ENCODE results near the gene BAAT.

The BAAT gene

DNA sequence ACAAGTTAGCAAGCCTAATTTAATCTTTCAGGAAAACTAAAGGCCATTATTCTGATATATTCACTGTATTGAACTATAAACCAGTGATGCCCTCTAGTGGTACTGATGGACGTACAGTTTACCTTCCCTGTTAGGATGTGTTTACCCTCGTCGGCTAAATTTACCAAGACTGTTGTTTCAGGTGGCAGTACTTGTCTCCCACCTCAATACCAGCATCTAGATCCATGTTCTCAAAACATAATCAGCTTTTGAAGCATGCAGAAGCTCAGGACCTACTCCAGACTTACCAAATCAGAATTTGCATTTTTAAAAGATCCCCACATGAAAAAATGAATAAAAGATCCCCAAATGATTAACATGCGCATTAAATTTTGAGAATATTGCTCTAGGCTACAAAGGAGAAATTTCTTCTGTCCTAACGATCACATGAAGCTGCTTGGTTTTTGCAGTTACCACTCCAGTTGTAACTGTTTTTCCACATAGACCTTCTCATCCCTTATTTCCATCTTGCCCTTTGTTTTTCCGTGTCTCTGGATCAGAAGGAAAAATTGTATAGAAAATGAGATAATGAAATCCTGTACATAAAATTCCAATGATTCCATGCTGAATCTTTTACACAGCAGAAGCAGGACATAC lies 3.2 kb upstream of the BAAT start (continued):
- TF ChIP-seq, protein P1, sequence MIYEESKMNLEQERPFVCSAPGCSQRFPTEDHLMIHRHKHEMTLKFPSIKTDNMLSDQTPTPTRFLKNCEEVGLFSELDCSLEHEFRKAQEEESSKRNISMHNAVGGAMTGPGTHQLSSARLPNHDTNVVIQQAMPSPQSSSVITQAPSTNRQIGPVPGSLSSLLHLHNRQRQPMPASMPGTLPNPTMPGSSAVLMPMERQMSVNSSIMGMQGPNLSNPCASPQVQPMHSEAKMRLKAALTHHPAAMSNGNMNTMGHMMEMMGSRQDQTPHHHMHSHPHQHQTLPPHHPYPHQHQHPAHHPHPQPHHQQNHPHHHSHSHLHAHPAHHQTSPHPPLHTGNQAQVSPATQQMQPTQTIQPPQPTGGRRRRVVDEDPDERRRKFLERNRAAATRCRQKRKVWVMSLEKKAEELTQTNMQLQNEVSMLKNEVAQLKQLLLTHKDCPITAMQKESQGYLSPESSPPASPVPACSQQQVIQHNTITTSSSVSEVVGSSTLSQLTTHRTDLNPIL (CRISPR knock-in tag; IDR thresholded peaks at IDR 0.05; ENCODE audit: low read depth) = no peak

DNA sequence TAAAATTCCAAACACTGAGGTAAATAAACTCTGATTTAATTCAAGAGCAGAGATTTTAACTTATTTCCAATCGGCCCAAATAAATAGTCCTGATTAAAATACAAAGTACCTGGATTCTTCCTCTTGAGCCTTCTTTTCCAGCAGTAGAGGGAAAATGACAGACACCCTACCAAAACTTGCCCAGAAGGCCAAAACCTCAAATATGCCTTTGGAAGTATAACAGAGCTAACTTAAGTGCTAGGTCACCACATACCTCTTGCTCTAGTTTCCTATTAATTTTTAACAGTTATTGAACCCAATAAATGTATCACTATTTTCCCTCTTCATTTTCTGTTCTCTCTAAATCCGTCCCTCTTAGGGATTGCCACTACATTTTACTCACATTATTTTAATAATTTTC lies 1.4 kb downstream of the BAAT start:
- TF ChIP-seq, protein P1 (CRISPR knock-in tag; IDR thresholded peaks at IDR 0.05; ENCODE audit: low read depth) = no peak
- TF ChIP-seq ZNF70 (CRISPR knock-in tag; IDR thresholded peaks at IDR 0.05) (no peak), ISL1 (CRISPR knock-in tag; IDR thresholded peaks at IDR 0.05) (no peak), OSR1 (CRISPR knock-in tag; IDR thresholded peaks at IDR 0.05) (no peak), PPARA (CRISPR knock-in tag; IDR thresholded peaks at IDR 0.05; ENCODE audit: borderline replicate concordance) (no peak)
- ATAC-seq = no peak

DNA sequence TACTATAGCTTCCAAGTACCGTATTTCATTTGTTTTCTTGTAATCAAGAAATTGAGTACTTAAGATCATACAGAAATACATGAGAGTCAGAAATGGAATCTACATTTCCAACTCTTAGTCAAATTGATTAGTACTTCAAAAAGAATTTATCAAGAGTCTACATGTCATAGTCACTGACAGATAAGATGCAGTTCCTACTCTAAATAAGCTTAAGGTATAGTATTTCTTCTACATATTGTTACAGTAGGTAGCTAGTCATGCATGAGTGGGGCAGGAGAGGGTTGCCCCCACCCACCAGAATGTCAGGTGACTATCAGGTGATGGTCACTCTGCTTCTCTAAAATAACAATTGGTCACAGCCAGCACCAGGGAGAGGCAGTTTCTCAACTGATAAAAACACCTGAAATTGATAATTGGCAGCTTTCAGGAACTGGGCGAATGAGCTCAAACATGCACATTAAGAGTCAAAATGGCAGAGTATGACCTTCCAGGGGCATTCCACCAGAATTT lies 2.9 kb downstream of the BAAT start:
- no peak for ATAC-seq
- TF ChIP-seq, protein P2, sequence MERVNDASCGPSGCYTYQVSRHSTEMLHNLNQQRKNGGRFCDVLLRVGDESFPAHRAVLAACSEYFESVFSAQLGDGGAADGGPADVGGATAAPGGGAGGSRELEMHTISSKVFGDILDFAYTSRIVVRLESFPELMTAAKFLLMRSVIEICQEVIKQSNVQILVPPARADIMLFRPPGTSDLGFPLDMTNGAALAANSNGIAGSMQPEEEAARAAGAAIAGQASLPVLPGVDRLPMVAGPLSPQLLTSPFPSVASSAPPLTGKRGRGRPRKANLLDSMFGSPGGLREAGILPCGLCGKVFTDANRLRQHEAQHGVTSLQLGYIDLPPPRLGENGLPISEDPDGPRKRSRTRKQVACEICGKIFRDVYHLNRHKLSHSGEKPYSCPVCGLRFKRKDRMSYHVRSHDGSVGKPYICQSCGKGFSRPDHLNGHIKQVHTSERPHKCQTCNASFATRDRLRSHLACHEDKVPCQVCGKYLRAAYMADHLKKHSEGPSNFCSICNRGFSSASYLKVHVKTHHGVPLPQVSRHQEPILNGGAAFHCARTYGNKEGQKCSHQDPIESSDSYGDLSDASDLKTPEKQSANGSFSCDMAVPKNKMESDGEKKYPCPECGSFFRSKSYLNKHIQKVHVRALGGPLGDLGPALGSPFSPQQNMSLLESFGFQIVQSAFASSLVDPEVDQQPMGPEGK (CRISPR knock-in tag; IDR thresholded peaks at IDR 0.05; ENCODE audit: borderline replicate concordance) = no peak
- TF ChIP-seq OSR1 (CRISPR knock-in tag; IDR thresholded peaks at IDR 0.05) = no peak
- no peak for TF ChIP-seq PPARA (CRISPR knock-in tag; IDR thresholded peaks at IDR 0.05; ENCODE audit: borderline replicate concordance)
- TF ChIP-seq TCF4 (CRISPR knock-in tag; IDR thresholded peaks at IDR 0.05; ENCODE audit: borderline replicate concordance) = no peak

DNA sequence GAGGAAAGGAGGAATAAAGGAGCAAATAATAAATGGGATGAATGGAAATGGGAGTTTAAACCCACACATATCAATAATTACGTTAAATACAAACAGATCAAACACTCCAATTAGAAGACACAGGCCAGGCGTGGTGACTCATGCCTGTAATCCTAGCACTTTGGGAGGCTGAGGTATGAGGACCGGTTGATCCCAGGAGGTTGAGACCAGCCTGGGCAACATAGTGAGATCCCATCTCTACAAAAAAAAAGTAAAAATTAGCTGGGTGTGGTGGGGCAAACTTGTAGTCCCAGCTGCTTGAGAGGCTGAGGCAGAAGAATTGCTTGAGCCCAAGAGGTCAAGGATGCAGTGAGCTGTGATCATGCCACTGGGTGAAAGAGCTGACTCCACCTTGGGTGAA lies 3.7 kb downstream of the BAAT start:
- TF ChIP-seq ZNF8 (CRISPR knock-in tag; IDR thresholded peaks at IDR 0.05) (no peak), ZFP30 (CRISPR knock-in tag; IDR thresholded peaks at IDR 0.05) (no peak), OSR1 (CRISPR knock-in tag; IDR thresholded peaks at IDR 0.05) (no peak), CSDC2 (CRISPR knock-in tag; IDR thresholded peaks at IDR 0.05) (no peak), ISL1 (CRISPR knock-in tag; IDR thresholded peaks at IDR 0.05) (no peak), ZNF70 (CRISPR knock-in tag; IDR thresholded peaks at IDR 0.05) (no peak), ZNF565 (CRISPR knock-in tag; conservative IDR thresholded peaks at IDR 0.05; ENCODE audit: low read depth) (no peak), TCF4 (CRISPR knock-in tag; IDR thresholded peaks at IDR 0.05; ENCODE audit: borderline replicate concordance) (no peak)
- ATAC-seq = no peak

DNA sequence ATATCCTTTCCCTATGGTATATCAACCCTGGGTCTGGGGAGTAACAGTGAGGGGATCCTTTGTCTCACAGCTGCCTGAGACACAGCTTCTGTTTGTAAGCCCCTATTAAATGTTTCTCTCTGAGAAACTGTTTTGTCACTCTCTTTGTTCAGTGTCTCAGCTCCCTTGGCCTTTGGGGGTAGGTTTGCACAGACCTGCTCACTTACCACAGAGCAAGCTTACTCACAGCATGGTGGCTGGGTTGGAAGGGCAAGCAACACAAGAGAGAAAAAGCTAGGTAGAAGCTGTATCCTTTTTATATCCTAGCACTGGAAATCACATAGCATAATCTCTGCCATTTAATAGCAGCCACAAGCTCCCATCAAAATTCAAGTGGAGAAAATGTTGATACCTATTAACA lies 4.5 kb downstream of the BAAT start:
- no peak for ATAC-seq
- TF ChIP-seq ZFP30 (CRISPR knock-in tag; IDR thresholded peaks at IDR 0.05) (no peak), GLIS3 (CRISPR knock-in tag; IDR thresholded peaks at IDR 0.05) (no peak), ZFP3 (CRISPR knock-in tag; IDR thresholded peaks at IDR 0.05) (no peak), ZNF70 (CRISPR knock-in tag; IDR thresholded peaks at IDR 0.05) (no peak), TOX (CRISPR knock-in tag; IDR thresholded peaks at IDR 0.05; ENCODE audit: borderline replicate concordance) (no peak), ARNTL (CRISPR knock-in tag; IDR thresholded peaks at IDR 0.05; ENCODE audit: borderline replicate concordance, low read depth) (no peak), ZC3H10 (CRISPR knock-in tag; IDR thresholded peaks at IDR 0.05) (no peak), TCF4 (CRISPR knock-in tag; IDR thresholded peaks at IDR 0.05; ENCODE audit: borderline replicate concordance) (no peak), ZNF8 (CRISPR knock-in tag; IDR thresholded peaks at IDR 0.05) (no peak), BACH2 (CRISPR knock-in tag; IDR thresholded peaks at IDR 0.05; ENCODE audit: borderline replicate concordance) (no peak), PPARA (CRISPR knock-in tag; IDR thresholded peaks at IDR 0.05; ENCODE audit: borderline replicate concordance) (no peak), OSR1 (CRISPR knock-in tag; IDR thresholded peaks at IDR 0.05) (no peak), RARB (CRISPR knock-in tag; IDR thresholded peaks at IDR 0.05) (no peak)
- TF ChIP-seq, protein P3, sequence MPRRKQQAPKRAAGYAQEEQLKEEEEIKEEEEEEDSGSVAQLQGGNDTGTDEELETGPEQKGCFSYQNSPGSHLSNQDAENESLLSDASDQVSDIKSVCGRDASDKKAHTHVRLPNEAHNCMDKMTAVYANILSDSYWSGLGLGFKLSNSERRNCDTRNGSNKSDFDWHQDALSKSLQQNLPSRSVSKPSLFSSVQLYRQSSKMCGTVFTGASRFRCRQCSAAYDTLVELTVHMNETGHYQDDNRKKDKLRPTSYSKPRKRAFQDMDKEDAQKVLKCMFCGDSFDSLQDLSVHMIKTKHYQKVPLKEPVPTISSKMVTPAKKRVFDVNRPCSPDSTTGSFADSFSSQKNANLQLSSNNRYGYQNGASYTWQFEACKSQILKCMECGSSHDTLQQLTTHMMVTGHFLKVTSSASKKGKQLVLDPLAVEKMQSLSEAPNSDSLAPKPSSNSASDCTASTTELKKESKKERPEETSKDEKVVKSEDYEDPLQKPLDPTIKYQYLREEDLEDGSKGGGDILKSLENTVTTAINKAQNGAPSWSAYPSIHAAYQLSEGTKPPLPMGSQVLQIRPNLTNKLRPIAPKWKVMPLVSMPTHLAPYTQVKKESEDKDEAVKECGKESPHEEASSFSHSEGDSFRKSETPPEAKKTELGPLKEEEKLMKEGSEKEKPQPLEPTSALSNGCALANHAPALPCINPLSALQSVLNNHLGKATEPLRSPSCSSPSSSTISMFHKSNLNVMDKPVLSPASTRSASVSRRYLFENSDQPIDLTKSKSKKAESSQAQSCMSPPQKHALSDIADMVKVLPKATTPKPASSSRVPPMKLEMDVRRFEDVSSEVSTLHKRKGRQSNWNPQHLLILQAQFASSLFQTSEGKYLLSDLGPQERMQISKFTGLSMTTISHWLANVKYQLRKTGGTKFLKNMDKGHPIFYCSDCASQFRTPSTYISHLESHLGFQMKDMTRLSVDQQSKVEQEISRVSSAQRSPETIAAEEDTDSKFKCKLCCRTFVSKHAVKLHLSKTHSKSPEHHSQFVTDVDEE (CRISPR knock-in tag; IDR thresholded peaks at IDR 0.05) = no peak
- TF ChIP-seq, protein P1 (CRISPR knock-in tag; IDR thresholded peaks at IDR 0.05; ENCODE audit: low read depth) = no peak
- TF ChIP-seq, protein P4, sequence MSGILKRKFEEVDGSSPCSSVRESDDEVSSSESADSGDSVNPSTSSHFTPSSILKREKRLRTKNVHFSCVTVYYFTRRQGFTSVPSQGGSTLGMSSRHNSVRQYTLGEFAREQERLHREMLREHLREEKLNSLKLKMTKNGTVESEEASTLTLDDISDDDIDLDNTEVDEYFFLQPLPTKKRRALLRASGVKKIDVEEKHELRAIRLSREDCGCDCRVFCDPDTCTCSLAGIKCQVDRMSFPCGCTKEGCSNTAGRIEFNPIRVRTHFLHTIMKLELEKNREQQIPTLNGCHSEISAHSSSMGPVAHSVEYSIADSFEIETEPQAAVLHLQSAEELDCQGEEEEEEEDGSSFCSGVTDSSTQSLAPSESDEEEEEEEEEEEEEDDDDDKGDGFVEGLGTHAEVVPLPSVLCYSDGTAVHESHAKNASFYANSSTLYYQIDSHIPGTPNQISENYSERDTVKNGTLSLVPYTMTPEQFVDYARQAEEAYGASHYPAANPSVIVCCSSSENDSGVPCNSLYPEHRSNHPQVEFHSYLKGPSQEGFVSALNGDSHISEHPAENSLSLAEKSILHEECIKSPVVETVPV (CRISPR knock-in tag; IDR thresholded peaks at IDR 0.05) = no peak
- TF ChIP-seq, protein P2 (CRISPR knock-in tag; IDR thresholded peaks at IDR 0.05; ENCODE audit: borderline replicate concordance) = no peak
